ENCODE data around the gene ZNF407. TPM values are rescaled to one million over a fixed set of nuclear protein-coding genes. Genes with fewer than 3 reads are reported as not detected.

ZNF407 gene
- total RNA-seq, 1 experiment from 2014 or later: 7.6 TPM

GRCh38 chr18:74947417-74947816, 349.7 kb downstream of the ZNF407 start:
- ATAC-seq (no peak), DNase-seq (ENCODE audit: low read depth, low spot score) (no peak)
- H3K9ac ChIP-seq (ENCODE audit: low read length): no peak overlapping the region
- no peaks in the 10 kb centered on the region for H3K9me3 ChIP-seq (ENCODE audit: control insufficient read depth in 1 of 2, insufficient read depth in 1 of 2, low read depth in 1 of 2, low read length in 2 of 2)
- H3K27ac ChIP-seq (ENCODE audit: low read depth, low read length): no peak overlapping the region
- H3K4me1 ChIP-seq (ENCODE audit: control insufficient read depth in 1 of 2, insufficient read depth in 2 of 2, low read length in 2 of 2): no peaks in the 10 kb centered on the region
- H2AFZ ChIP-seq (ENCODE audit: low read depth, low read length, poor library complexity, severe bottlenecking): no peak overlapping the region
- no peaks in the 10 kb centered on the region for H3K27me3 ChIP-seq (ENCODE audit: insufficient read depth, low read length)
- no peaks in the 10 kb centered on the region for H3K79me2 ChIP-seq (ENCODE audit: insufficient read depth, low read length)
- POLR2A ChIA-PET: no interaction called here
- no peaks in the 10 kb centered on the region for H4K20me1 ChIP-seq (ENCODE audit: insufficient read depth)
- H3K36me3 ChIP-seq (ENCODE audit: control insufficient read depth in 1 of 2, insufficient read depth in 2 of 2, low read length in 2 of 2): no peaks in the 10 kb centered on the region
- no peak overlapping the region for H3K4me2 ChIP-seq (ENCODE audit: low read length)
- H3K9me2 ChIP-seq (ENCODE audit: insufficient read depth): no peaks in the 10 kb centered on the region
- intact Hi-C loops (cut with micrococcal nuclease): no loop called here
- CTCF ChIA-PET: no interaction called here
- no peak for TF ChIP-seq MAX (IDR thresholded peaks at IDR 0.05)
- TF ChIP-seq ELF1 (IDR thresholded peaks at IDR 0.05; ENCODE audit: borderline replicate concordance, low read depth): no peak
- TF ChIP-seq POLR2AphosphoS5 (IDR thresholded peaks at IDR 0.05; ENCODE audit: low read depth, low read length): no peak
- TF ChIP-seq EGR1 (IDR thresholded peaks at IDR 0.05; ENCODE audit: low read depth): no peak
- TF ChIP-seq SRF (IDR thresholded peaks at IDR 0.05; ENCODE audit: low read depth): no peak
- no peak for TF ChIP-seq RAD21 (IDR thresholded peaks at IDR 0.05; ENCODE audit: low read depth)
- no peak for TF ChIP-seq ZBTB33 (IDR thresholded peaks at IDR 0.05; ENCODE audit: extremely low read depth, insufficient replicate concordance, low read length)
- TF ChIP-seq CEBPB (IDR thresholded peaks at IDR 0.05; ENCODE audit: low read depth): no peak
- no peak for TF ChIP-seq SP1 (IDR thresholded peaks at IDR 0.05; ENCODE audit: low read depth)
- TF ChIP-seq ATF3 (IDR thresholded peaks at IDR 0.05): no peak
- TF ChIP-seq REST (IDR thresholded peaks at IDR 0.05; ENCODE audit: low read depth): no peak
- TF ChIP-seq ZNF274 (IDR thresholded peaks at IDR 0.05; ENCODE audit: low read depth, low read length): no peak
- TF ChIP-seq CTCF (IDR thresholded peaks at IDR 0.05 in 2 of 3, conservative IDR thresholded peaks at IDR 0.05 in 1 of 3; ENCODE audit: borderline replicate concordance in 1 of 3, insufficient read depth in 1 of 3, low read depth in 2 of 3, low read length in 2 of 3): no peak
- no peak for TF ChIP-seq FOSL1 (IDR thresholded peaks at IDR 0.05; ENCODE audit: low read depth)
- no peak for TF ChIP-seq EZH2 (IDR thresholded peaks at IDR 0.05)
- TF ChIP-seq JUND (IDR thresholded peaks at IDR 0.05): no peak
- no peak for TF ChIP-seq POLR2A (IDR thresholded peaks at IDR 0.05; ENCODE audit: borderline replicate concordance, extremely low read depth, insufficient read depth, insufficient read length)
- RAD21 ChIA-PET (ENCODE audit: low non-redundant PET in 1 of 2, low total read pairs in 2 of 2, uncharacterized antibody in 2 of 2, unreplicated experiment in 2 of 2): no interaction called here
- no peak overlapping the region for H3K4me3 ChIP-seq (replicated peaks in 1 of 2; ENCODE audit: low read depth in 1 of 2, low read length in 2 of 2)
- no TSS peak for BruUV-seq (replicated peaks)
